HG02938 (cell line): ENCODE results near the gene SBF1.

ENCODE experiments used
- ATAC-seq: cut with Tn5 transposase; IDR thresholded peaks from one replicate; pipeline ENCODE4 v1.9.1; 2021; ENCODE audit warnings: mild to moderate bottlenecking, moderate library complexity; ENCODE audit not compliant: unreplicated experiment

SBF1 gene

GRCh38 chr22:50469377-50470305 is 5.2 kb downstream of the SBF1 start:
- ATAC-seq: peak; percentile 50

GRCh38 chr22:50468626-50469025 is 6.2 kb downstream of the SBF1 start:
- no peak for ATAC-seq

GRCh38 chr22:50467773-50468440 is 6.9 kb downstream of the SBF1 start:
- no peak for ATAC-seq

- no peak for ATAC-seq
Measured at GRCh38 chr22:50467341-50467740, 7.5 kb downstream of the SBF1 start.

GRCh38 chr22:50465066-50465930 is 9.5 kb downstream of the SBF1 start:
- ATAC-seq: no peak

GRCh38 chr22:50464451-50464850 is 10.4 kb downstream of the SBF1 start:
- no peak for ATAC-seq

- ATAC-seq: no peak
Measured at GRCh38 chr22:50463188-50463900, 11.5 kb downstream of the SBF1 start.

- ATAC-seq: no peak
Measured at GRCh38 chr22:50461979-50462540, 12.8 kb downstream of the SBF1 start.

- ATAC-seq: no peak
Measured at GRCh38 chr22:50461536-50461935, 13.3 kb downstream of the SBF1 start.

- ATAC-seq: no peak
Measured at GRCh38 chr22:50460938-50461337, 13.9 kb downstream of the SBF1 start.

GRCh38 chr22:50459496-50460140 is 15.2 kb downstream of the SBF1 start:
- ATAC-seq: no peak

- no peak for ATAC-seq
Measured at GRCh38 chr22:50459016-50459415, 15.8 kb downstream of the SBF1 start.

- ATAC-seq: no peak
Measured at GRCh38 chr22:50456466-50457234, 18.2 kb downstream of the SBF1 start.

GRCh38 chr22:50456026-50456425 is 18.8 kb downstream of the SBF1 start:
- no peak for ATAC-seq

GRCh38 chr22:50455201-50455600 is 19.6 kb downstream of the SBF1 start:
- no peak for ATAC-seq

- ATAC-seq: no peak
Measured at GRCh38 chr22:50454556-50455075, 20.2 kb downstream of the SBF1 start.

- ATAC-seq: no peak
Measured at GRCh38 chr22:50452649-50453048, 22.2 kb downstream of the SBF1 start.
